HEK293 (cell line): ENCODE measurements around the gene USP16.

Experiments used
- CTCF ChIA-PET: fragments of 350-600 bp; formaldehyde crosslinking; extraction: SDS; loops from one replicate; lab custom pipeline; 2021; ENCODE audit warnings: antibody characterized with exemption; lab: Yijun Ruan, JAX
- POLR2A ChIA-PET: fragments of 300-600 bp; formaldehyde crosslinking; extraction: SDS; loops from one replicate; lab custom pipeline; 2020; ENCODE audit warnings: antibody characterized with exemption, inconsistent platforms; lab: Yijun Ruan, JAX
- H3K27ac ChIP-seq: fragments of 200-500 bp; sonication (Bioruptor generic); 2 replicates; pipeline ENCODE4 v1.5.1; 2014; ENCODE audit warnings: low read depth, low read length, control low read depth, inconsistent platforms; ENCODE audit errors: extremely low read depth
- H3K36me3 ChIP-seq, 2 experiments: fragments of 200-500 bp in 1 of 2; sonication (Bioruptor generic) in 1 of 2; 1 replicate in 1 of 2; 2 replicates in 1 of 2; pipeline ENCODE4 v1.5.1; 2014 to 2017; ENCODE audit warnings: inconsistent platforms in 2 of 2, low read length in 2 of 2; ENCODE audit not compliant: control insufficient read depth in 2 of 2, insufficient read depth in 1 of 2
- H3K4me1 ChIP-seq: fragments of 200-500 bp; sonication (Bioruptor generic); 2 replicates; pipeline ENCODE4 v1.5.1; 2014; ENCODE audit warnings: mild to moderate bottlenecking, low read length, inconsistent platforms; ENCODE audit not compliant: control insufficient read depth, insufficient read depth
- H3K4me3 ChIP-seq: 2 replicates; pipeline ENCODE4 v1.5.1; 2011; ENCODE audit warnings: low read depth, mild to moderate bottlenecking, control low read depth, low read length, moderate library complexity
- H3K9me3 ChIP-seq: fragments of 200-500 bp; sonication (Bioruptor generic); 2 replicates; pipeline ENCODE4 v1.5.1; 2014; ENCODE audit warnings: low read depth, low read length, inconsistent platforms; ENCODE audit not compliant: control insufficient read depth, insufficient read depth
- KLF1 ChIP-seq: fragments of 450-650 bp; formaldehyde crosslinking; IDR thresholded peaks from 2 replicates; pipeline ENCODE4 v1.5.1; 2016; ENCODE audit warnings: missing biosample characterization, missing genetic modification characterization
- OSR2 ChIP-seq: fragments of 450-650 bp; formaldehyde crosslinking; IDR thresholded peaks from 2 replicates; pipeline ENCODE4 v1.5.1; 2016; ENCODE audit warnings: missing biosample characterization, missing genetic modification characterization
- SP2 ChIP-seq: fragments of 450-650 bp; formaldehyde crosslinking; IDR thresholded peaks from 2 replicates; pipeline ENCODE4 v1.5.1; 2016; ENCODE audit warnings: missing biosample characterization, missing genetic modification characterization
- SP7 ChIP-seq: fragments of 450-650 bp; formaldehyde crosslinking; IDR thresholded peaks from 2 replicates; pipeline ENCODE4 v1.5.1; 2016; ENCODE audit warnings: missing biosample characterization, missing genetic modification characterization
- TCF7L2 ChIP-seq: IDR thresholded peaks from 2 replicates; pipeline ENCODE4 v1.6.1; 2011; ENCODE audit warnings: low read depth, mild to moderate bottlenecking, inconsistent platforms, low read length, moderate library complexity, borderline replicate concordance
- WT1 ChIP-seq: fragments of 450-650 bp; formaldehyde crosslinking; IDR thresholded peaks from 2 replicates; pipeline ENCODE4 v1.5.1; 2016; ENCODE audit warnings: missing biosample characterization, missing genetic modification characterization
- ZBTB7A ChIP-seq: fragments of 450-650 bp; formaldehyde crosslinking; IDR thresholded peaks from 2 replicates; pipeline ENCODE4 v1.5.1; 2016; ENCODE audit warnings: low read depth, missing biosample characterization, missing genetic modification characterization
- ZBTB8A ChIP-seq: fragments of 450-650 bp; formaldehyde crosslinking; IDR thresholded peaks from 2 replicates; pipeline ENCODE4 v1.5.1; 2016; ENCODE audit warnings: missing biosample characterization, missing genetic modification characterization
- ZEB2 ChIP-seq: fragments of 450-650 bp; formaldehyde crosslinking; IDR thresholded peaks from 2 replicates; pipeline ENCODE4 v1.5.1; 2016; ENCODE audit warnings: missing biosample characterization, missing genetic modification characterization
- ZNF132 ChIP-seq: fragments of 450-650 bp; formaldehyde crosslinking; IDR thresholded peaks from 2 replicates; pipeline ENCODE4 v1.5.1; 2017; ENCODE audit warnings: missing biosample characterization, missing genetic modification characterization, borderline replicate concordance
- ZNF239 ChIP-seq: fragments of 450-650 bp; formaldehyde crosslinking; IDR thresholded peaks from 2 replicates; pipeline ENCODE4 v1.5.1; 2016; ENCODE audit warnings: missing biosample characterization, missing genetic modification characterization
- ZNF433 ChIP-seq: fragments of 450-650 bp; formaldehyde crosslinking; IDR thresholded peaks from 2 replicates; pipeline ENCODE4 v1.5.1; 2016; ENCODE audit warnings: missing biosample characterization, missing genetic modification characterization, low read depth
- ZNF501 ChIP-seq: fragments of 450-650 bp; formaldehyde crosslinking; IDR thresholded peaks from 2 replicates; pipeline ENCODE4 v1.5.1; 2016; ENCODE audit warnings: missing biosample characterization, missing genetic modification characterization
- ZNF571 ChIP-seq: fragments of 450-650 bp; formaldehyde crosslinking; IDR thresholded peaks from 2 replicates; pipeline ENCODE4 v1.5.0; 2017; ENCODE audit warnings: missing biosample characterization, missing genetic modification characterization
- ZNF658 ChIP-seq: fragments of 450-650 bp; formaldehyde crosslinking; IDR thresholded peaks from 2 replicates; pipeline ENCODE4; 2016; ENCODE audit warnings: missing biosample characterization, missing genetic modification characterization
- ZSCAN16 ChIP-seq: fragments of 450-650 bp; formaldehyde crosslinking; IDR thresholded peaks from 2 replicates; pipeline ENCODE4 v1.5.1; 2016; ENCODE audit warnings: missing biosample characterization, missing genetic modification characterization
- TF ChIP-seq, protein P1 (sequence below): fragments of 450-650 bp; formaldehyde crosslinking; IDR thresholded peaks from 2 replicates; pipeline ENCODE4 v1.5.1; 2016; ENCODE audit warnings: missing biosample characterization, missing genetic modification characterization
- TF ChIP-seq, protein P2 (sequence below): fragments of 450-650 bp; formaldehyde crosslinking; IDR thresholded peaks from 2 replicates; pipeline ENCODE4 v1.5.1; 2016; ENCODE audit warnings: missing biosample characterization, missing genetic modification characterization
- TF ChIP-seq, protein P3 (sequence below): fragments of 450-650 bp; formaldehyde crosslinking; IDR thresholded peaks from 2 replicates; pipeline ENCODE4 v1.5.1; 2016; ENCODE audit warnings: missing biosample characterization, missing genetic modification characterization
- TF ChIP-seq, protein P4 (sequence below): fragments of 450-650 bp; formaldehyde crosslinking; IDR thresholded peaks from 2 replicates; pipeline ENCODE4 v1.5.1; 2017; ENCODE audit warnings: missing biosample characterization, missing genetic modification characterization
- TF ChIP-seq, protein P5 (sequence below): fragments of 450-650 bp; formaldehyde crosslinking; IDR thresholded peaks from 2 replicates; pipeline ENCODE4 v1.5.1; 2016; ENCODE audit warnings: missing biosample characterization, missing genetic modification characterization
- TF ChIP-seq, protein P6 (sequence below): fragments of 450-650 bp; formaldehyde crosslinking; IDR thresholded peaks from 2 replicates; pipeline ENCODE4 v1.5.1; 2017; ENCODE audit warnings: missing biosample characterization, missing genetic modification characterization

USP16 gene

DNA sequence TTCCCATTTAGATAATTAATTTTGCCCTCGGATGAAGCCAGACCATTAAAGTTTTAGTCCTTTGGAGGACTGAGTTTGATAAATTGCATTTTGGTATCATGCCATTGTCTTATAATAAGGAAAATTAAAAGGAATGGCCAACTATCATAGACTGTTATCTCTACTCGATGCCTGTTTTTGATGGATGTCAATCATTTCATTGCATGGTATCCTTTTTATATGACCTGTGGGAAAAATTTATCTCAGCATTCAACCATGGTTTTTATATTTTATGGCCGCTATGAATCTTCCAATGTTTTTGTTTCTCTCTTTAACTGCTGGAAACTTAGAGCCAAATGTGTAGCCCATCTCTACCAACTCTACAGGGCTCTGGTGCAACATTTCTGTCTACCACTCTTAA, 58.8 kb downstream of the USP16 start:
- ChIA-PET POLR2A (interaction anchor here (1.5 kb wide), 1 partner anchor 59 kb away, joined by 3 read pairs; the partner anchor contains the start of gene USP16), CTCF (interaction anchor here (0.6 to 1.0 kb wide), 2 partner anchors 81 to 292 kb away, joined by 4 read pairs; no protein-coding TSS in a partner anchor)
- Histone ChIP-seq H3K4me3 (no peak overlapping the region), H3K27ac (no peak overlapping the region), H3K36me3 (no peaks in the 10 kb centered on the region)
- TF ChIP-seq, protein P1, sequence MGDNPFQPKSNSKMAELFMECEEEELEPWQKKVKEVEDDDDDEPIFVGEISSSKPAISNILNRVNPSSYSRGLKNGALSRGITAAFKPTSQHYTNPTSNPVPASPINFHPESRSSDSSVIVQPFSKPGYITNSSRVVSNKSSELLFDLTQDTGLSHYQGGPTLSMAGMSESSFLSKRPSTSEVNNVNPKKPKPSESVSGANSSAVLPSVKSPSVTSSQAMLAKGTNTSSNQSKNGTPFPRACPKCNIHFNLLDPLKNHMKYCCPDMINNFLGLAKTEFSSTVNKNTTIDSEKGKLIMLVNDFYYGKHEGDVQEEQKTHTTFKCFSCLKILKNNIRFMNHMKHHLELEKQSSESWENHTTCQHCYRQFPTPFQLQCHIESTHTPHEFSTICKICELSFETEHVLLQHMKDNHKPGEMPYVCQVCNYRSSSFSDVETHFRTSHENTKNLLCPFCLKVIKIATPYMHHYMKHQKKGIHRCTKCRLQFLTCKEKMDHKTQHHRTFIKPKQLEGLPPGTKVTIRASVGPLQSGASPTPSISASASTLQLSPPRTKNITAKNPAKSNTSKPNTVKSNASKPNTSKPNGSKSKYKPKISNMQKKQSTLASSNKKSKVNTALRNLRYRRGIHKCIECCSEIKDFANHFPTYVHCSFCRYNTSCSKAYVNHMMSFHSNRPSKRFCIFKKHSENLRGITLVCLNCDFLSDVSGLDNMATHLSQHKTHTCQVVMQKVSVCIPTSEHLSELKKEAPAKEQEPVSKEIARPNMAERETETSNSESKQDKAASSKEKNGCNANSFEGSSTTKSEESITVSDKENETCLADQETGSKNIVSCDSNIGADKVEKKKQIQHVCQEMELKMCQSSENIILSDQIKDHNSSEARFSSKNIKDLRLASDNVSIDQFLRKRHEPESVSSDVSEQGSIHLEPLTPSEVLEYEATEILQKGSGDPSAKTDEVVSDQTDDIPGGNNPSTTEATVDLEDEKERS (tag by site-specific recombination), result no peak
- TF ChIP-seq, protein P2, sequence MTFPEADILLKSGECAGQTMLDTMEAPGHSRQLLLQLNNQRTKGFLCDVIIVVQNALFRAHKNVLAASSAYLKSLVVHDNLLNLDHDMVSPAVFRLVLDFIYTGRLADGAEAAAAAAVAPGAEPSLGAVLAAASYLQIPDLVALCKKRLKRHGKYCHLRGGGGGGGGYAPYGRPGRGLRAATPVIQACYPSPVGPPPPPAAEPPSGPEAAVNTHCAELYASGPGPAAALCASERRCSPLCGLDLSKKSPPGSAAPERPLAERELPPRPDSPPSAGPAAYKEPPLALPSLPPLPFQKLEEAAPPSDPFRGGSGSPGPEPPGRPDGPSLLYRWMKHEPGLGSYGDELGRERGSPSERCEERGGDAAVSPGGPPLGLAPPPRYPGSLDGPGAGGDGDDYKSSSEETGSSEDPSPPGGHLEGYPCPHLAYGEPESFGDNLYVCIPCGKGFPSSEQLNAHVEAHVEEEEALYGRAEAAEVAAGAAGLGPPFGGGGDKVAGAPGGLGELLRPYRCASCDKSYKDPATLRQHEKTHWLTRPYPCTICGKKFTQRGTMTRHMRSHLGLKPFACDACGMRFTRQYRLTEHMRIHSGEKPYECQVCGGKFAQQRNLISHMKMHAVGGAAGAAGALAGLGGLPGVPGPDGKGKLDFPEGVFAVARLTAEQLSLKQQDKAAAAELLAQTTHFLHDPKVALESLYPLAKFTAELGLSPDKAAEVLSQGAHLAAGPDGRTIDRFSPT (tag by site-specific recombination), result no peak
- TF ChIP-seq, protein P3, sequence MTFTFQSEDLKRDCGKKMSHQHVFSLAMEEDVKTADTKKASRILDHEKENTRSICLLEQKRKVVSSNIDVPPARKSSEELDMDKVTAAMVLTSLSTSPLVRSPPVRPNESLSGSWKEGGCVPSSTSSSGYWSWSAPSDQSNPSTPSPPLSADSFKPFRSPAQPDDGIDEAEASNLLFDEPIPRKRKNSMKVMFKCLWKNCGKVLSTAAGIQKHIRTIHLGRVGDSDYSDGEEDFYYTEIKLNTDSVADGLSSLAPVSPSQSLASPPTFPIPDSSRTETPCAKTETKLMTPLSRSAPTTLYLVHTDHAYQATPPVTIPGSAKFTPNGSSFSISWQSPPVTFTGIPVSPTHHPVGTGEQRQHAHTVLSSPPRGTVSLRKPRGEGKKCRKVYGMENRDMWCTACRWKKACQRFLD, result no peak
- TF ChIP-seq ZEB2 (tag by site-specific recombination), result no peak
- TF ChIP-seq, protein P4, sequence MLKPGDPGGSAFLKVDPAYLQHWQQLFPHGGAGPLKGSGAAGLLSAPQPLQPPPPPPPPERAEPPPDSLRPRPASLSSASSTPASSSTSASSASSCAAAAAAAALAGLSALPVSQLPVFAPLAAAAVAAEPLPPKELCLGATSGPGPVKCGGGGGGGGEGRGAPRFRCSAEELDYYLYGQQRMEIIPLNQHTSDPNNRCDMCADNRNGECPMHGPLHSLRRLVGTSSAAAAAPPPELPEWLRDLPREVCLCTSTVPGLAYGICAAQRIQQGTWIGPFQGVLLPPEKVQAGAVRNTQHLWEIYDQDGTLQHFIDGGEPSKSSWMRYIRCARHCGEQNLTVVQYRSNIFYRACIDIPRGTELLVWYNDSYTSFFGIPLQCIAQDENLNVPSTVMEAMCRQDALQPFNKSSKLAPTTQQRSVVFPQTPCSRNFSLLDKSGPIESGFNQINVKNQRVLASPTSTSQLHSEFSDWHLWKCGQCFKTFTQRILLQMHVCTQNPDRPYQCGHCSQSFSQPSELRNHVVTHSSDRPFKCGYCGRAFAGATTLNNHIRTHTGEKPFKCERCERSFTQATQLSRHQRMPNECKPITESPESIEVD (tag by site-specific recombination), result peak; percentile 27; the same call in 1 of the 2 replicates
- TF ChIP-seq, all 188 proteins: peak for 1
- Histone ChIP-seq H3K9me3 (no peaks in the 10 kb centered on the region), H3K4me1 (0 out of 2 replicates have a peak, but pooled peaks cover 8% of the 10 kb centered on the region)

DNA sequence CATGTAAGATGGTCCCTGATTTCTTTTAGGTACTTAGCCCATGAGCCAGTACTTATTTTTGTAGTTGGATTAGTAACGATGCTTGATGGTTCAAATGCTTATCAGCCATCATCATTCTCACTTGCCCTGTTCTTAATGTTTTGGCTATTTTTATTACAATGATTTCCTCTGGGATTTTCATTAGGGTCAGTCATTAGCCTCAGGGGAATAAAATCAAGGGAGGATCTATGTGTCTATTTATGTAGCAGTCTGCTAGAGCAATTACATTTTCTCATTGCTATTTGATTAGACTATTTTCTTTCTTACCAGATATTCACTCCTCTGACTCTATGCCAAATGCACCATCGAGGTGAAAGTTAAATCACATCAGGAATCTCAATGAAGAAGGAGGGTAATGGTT, 59.9 kb downstream of the USP16 start:
- H3K9me3 ChIP-seq, result no peaks in the 10 kb centered on the region
- H3K4me1 ChIP-seq, result 0 out of 2 replicates have a peak, but pooled peaks cover 8% of the 10 kb centered on the region
- POLR2A ChIA-PET, result no interaction called here
- H3K27ac ChIP-seq, result no peak overlapping the region
- H3K4me3 ChIP-seq, result no peak overlapping the region
- H3K36me3 ChIP-seq, result no peaks in the 10 kb centered on the region
- CTCF ChIA-PET, result interaction anchor here (4.4 kb wide), 1 partner anchor 286 kb away, joined by 39 read pairs; no protein-coding TSS in a partner anchor
- TF ChIP-seq ZNF433 (tag by site-specific recombination) (no peak), ZNF658 (no peak), TCF7L2 (no peak), ZBTB8A (tag by site-specific recombination) (no peak), WT1 (tag by site-specific recombination) (peak; percentile 43; the same call in 1 of the 2 replicates), SP2 (no peak), ZNF132 (no peak), OSR2 (peak; percentile 15; the same call in 1 of the 2 replicates), ZBTB7A (tag by site-specific recombination) (no peak), ZSCAN16 (tag by site-specific recombination) (no peak), KLF1 (tag by site-specific recombination) (no peak), ZNF239 (tag by site-specific recombination) (no peak), ZNF501 (no peak), ZNF571 (tag by site-specific recombination) (no peak), SP7 (no peak)
- TF ChIP-seq, protein P5, sequence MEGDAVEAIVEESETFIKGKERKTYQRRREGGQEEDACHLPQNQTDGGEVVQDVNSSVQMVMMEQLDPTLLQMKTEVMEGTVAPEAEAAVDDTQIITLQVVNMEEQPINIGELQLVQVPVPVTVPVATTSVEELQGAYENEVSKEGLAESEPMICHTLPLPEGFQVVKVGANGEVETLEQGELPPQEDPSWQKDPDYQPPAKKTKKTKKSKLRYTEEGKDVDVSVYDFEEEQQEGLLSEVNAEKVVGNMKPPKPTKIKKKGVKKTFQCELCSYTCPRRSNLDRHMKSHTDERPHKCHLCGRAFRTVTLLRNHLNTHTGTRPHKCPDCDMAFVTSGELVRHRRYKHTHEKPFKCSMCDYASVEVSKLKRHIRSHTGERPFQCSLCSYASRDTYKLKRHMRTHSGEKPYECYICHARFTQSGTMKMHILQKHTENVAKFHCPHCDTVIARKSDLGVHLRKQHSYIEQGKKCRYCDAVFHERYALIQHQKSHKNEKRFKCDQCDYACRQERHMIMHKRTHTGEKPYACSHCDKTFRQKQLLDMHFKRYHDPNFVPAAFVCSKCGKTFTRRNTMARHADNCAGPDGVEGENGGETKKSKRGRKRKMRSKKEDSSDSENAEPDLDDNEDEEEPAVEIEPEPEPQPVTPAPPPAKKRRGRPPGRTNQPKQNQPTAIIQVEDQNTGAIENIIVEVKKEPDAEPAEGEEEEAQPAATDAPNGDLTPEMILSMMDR (tag by site-specific recombination), result no peak
- TF ChIP-seq, protein P6, sequence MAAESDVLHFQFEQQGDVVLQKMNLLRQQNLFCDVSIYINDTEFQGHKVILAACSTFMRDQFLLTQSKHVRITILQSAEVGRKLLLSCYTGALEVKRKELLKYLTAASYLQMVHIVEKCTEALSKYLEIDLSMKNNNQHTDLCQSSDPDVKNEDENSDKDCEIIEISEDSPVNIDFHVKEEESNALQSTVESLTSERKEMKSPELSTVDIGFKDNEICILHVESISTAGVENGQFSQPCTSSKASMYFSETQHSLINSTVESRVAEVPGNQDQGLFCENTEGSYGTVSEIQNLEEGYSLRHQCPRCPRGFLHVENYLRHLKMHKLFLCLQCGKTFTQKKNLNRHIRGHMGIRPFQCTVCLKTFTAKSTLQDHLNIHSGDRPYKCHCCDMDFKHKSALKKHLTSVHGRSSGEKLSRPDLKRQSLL, result no peak
- TF ChIP-seq, protein P4 (tag by site-specific recombination), result 0 out of 2 replicates have a peak, but pooled peaks have one; percentile 7
